HG02981 (cell line): ENCODE measurements around the gene SFXN5.
"Not testable (repeated sequence)": the region's sequence is repeated elsewhere in the genome, so short reads cannot be mapped to it uniquely, and the experiment has no call there.

ENCODE experiments used
- ATAC-seq: cut with Tn5 transposase; IDR thresholded peaks from one replicate; pipeline ENCODE4 v1.9.1; 2021; ENCODE audit warnings: mild to moderate bottlenecking, moderate library complexity; ENCODE audit not compliant: unreplicated experiment

The SFXN5 gene

GRCh38 chr2:73078457-73079411 is 7.2 kb upstream of the SFXN5 start:
- no peak for ATAC-seq

- ATAC-seq, result no peak
These were observed 5.9 kb upstream of the SFXN5 start for GRCh38 chr2:73077424-73077795.

GRCh38 chr2:73076701-73077423 is 5.3 kb upstream of the SFXN5 start:
- no peak for ATAC-seq

GRCh38 chr2:73075477-73076373 is 4.2 kb upstream of the SFXN5 start:
- ATAC-seq, result no peak

GRCh38 chr2:73074110-73075069 is 2.9 kb upstream of the SFXN5 start:
- ATAC-seq, result no peak

- ATAC-seq, result no peak
These were observed 904 bp upstream of the SFXN5 start for GRCh38 chr2:73072416-73072815.

- ATAC-seq, result peak; percentile 7
These were observed 550 bp upstream of the SFXN5 start for GRCh38 chr2:73072129-73072395.

GRCh38 chr2:73070643-73071359 is 711 bp downstream of the SFXN5 start:
- ATAC-seq, result peak; percentile 12

- ATAC-seq, result no peak
These were observed 1.5 kb downstream of the SFXN5 start for GRCh38 chr2:73069855-73070642.

GRCh38 chr2:73069041-73069854 is 2.3 kb downstream of the SFXN5 start:
- ATAC-seq, result no peak

- no peak for ATAC-seq
These were observed 3.4 kb downstream of the SFXN5 start for GRCh38 chr2:73068147-73068546.

- no peak for ATAC-seq
These were observed 4.5 kb downstream of the SFXN5 start for GRCh38 chr2:73067043-73067442.

GRCh38 chr2:73065070-73065469 is 6.4 kb downstream of the SFXN5 start:
- ATAC-seq, result not testable (repeated sequence)

GRCh38 chr2:73063909-73064875 is 7.3 kb downstream of the SFXN5 start:
- no peak for ATAC-seq

- ATAC-seq, result no peak
These were observed 8.0 kb downstream of the SFXN5 start for GRCh38 chr2:73063472-73063871.

GRCh38 chr2:73059106-73059505 is 12.4 kb downstream of the SFXN5 start:
- ATAC-seq, result no peak

- ATAC-seq, result no peak
These were observed 16.5 kb downstream of the SFXN5 start for GRCh38 chr2:73054980-73055379.
